Heart left ventricle (tissue), 13 donors: ENCODE measurements around the gene WWOX.

ENCODE experiments used
- CTCF ChIP-seq, 12 donors: fragments of 200-600 bp; sonication (generic) in 4 of 12; IDR thresholded peaks; one replicate each; pipeline versions ENCODE4 v1.5.0 to v1.8.0; 2018 to 2022; ENCODE audit warnings: antibody characterized with exemption in 12 of 12, mild to moderate bottlenecking in 5 of 12
- POLR2A ChIP-seq, 2 donors: fragments of 450-650 bp; IDR thresholded peaks; one replicate each; pipeline ENCODE4 v1.6.1; 2017; ENCODE audit warnings: antibody characterized with exemption in 2 of 2, mild to moderate bottlenecking in 2 of 2, moderate library complexity in 2 of 2
- donor health status: ischemic (EF 13 %, LVEDD 7.1; RV severe dilation, severe dysfunction).
- donor health status: DM: no; HTN: yes; CAD: no.
- donor health status: DM: no; HTN: no; CAD: no.
- donor health status: ischemic (EF 25% LVEDD 6.9; RV normal size, moderate dysfunction).
- donor health status: ischemic (EF 25% LVEDD 5.7; RV mildly dilated, moderate dysfunction).
- donor health status: ischemic (EF 35%, LVEDD 5.7; RV mildly dilated, moderate dysfunction).
- donor health status: nonischemic (EF 11% LVEDD 7.7; RV severe dilation, severe dysfunction).
- donor health status: DM: yes; HTN: yes; CAD: no.
- donor health status: PGD.
- donor health status: ischemic (EF 29% LVEDD 5.4; RV normal size, mild dysfunction).
- donor health status: nonischemic (EF 23%, LVEDD 6.1; RV moderate dilation, normal function).

- no peak for TF ChIP-seq CTCF (IDR thresholded peaks at IDR 0.05)
- TF ChIP-seq POLR2A (IDR thresholded peaks at IDR 0.05): no peak
Observed at GRCh38 chr16:79261944-79262552, 1162.6 kb downstream of the WWOX start.
